GM10266 (cell line): ENCODE measurements around the gene NUDT2.

Experiments used
- DNase-seq: peaks from one replicate; pipeline ENCODE4 v3.0.0; 2012; ENCODE audit errors: extremely low spot score
- TF ChIP-seq, protein P1 (sequence below): IDR thresholded peaks from 2 replicates; pipeline ENCODE4 v1.5.1; 2012; ENCODE audit warnings: mild to moderate bottlenecking, low read depth; ENCODE audit not compliant: control insufficient read depth, insufficient read depth; ENCODE audit errors: missing control alignments

NUDT2 gene

DNA sequence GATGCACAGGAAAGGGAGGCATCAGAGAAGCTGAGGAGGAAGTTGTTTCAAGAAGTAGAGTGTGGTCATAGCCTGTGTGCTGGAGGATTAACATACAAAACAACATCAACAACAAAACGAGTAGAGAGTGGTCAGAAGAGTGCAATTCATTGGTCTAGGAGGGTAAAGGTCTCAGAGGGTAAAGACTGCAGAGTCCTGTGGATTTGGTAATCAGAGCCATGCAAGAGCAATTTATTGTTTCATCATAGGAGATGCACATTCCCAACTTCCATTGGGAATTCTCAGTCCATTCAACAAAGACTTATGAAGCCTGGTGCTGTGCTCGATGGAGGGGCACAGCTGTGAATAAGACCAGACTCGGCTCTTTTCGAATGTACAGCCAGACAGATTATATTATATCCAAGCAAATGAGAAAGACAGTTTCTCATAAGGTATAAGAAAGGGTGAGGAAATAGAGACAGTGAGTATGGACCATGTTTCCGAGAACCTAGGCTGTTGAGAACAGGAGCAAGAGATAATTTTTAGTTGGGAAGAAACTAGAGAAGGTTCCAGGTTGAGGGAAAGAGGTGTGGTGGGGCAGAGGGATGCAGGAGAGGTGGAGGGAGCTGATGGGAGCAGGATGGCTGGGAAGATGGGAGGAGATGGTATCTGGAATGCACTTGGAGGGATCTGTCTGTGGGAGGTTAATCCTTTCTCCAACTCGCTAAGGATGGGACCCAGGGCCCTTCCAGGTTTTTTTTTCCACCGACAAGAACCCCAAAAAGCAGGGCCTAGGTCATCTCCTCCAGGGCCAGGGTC lies 55.2 kb downstream of the NUDT2 start:
- TF ChIP-seq, protein P1, sequence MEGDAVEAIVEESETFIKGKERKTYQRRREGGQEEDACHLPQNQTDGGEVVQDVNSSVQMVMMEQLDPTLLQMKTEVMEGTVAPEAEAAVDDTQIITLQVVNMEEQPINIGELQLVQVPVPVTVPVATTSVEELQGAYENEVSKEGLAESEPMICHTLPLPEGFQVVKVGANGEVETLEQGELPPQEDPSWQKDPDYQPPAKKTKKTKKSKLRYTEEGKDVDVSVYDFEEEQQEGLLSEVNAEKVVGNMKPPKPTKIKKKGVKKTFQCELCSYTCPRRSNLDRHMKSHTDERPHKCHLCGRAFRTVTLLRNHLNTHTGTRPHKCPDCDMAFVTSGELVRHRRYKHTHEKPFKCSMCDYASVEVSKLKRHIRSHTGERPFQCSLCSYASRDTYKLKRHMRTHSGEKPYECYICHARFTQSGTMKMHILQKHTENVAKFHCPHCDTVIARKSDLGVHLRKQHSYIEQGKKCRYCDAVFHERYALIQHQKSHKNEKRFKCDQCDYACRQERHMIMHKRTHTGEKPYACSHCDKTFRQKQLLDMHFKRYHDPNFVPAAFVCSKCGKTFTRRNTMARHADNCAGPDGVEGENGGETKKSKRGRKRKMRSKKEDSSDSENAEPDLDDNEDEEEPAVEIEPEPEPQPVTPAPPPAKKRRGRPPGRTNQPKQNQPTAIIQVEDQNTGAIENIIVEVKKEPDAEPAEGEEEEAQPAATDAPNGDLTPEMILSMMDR = no peak
- DNase-seq = no peak

DNA sequence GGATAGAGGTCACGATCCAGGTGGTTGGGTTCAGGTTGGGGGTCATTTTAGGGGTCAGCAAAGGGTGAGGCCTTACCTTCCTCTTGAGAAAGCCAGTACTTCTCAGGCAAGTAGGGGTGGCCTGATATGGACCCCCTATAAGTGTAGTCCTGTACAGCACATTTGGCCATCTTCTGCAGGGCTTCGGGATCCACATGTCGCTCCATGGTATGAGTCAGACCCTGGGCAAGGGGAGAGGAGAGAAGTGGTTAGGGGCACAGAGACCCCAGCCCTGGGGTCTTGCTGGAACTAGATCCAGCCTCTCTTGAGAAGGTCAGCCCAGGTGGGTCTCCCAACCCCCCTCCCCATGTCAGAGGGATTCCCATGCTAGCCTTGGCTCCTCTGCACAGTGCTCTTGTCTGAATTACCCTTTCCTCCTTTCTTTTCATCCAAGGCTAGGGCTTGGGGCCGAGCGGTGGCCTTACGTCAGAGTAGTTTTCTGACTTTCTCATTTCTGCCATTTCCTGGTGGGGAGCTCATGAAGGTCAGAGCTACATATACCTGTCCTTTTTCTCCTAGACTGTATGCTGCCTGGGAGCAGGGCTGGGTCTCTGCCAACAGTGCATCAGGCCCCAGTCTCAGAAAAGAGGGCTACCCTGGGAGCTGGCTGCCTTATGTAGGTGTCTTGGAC lies 56.3 kb downstream of the NUDT2 start:
- DNase-seq = no peak
- TF ChIP-seq, protein P1 = no peak

DNA sequence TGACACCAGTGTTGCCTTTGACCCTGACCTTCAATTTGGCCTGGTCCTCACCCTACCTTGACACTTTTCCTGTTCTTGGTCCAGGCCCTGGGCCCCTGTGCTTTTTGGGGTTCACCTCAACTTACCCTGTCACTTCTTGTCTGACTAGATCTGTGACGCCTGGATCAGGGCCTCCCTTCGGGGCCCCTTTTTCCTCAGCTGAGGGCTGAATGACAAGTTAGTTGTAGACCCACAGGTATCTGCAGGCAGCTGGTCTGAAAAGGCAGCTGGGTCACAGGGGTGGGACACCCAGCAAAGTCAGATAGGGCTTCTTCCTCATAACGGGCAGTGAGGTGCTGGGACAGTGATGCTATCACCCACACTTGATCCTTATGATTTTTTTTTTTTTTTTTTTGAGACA lies 57.3 kb downstream of the NUDT2 start:
- TF ChIP-seq, protein P1 = no peak
- no peak for DNase-seq

DNA sequence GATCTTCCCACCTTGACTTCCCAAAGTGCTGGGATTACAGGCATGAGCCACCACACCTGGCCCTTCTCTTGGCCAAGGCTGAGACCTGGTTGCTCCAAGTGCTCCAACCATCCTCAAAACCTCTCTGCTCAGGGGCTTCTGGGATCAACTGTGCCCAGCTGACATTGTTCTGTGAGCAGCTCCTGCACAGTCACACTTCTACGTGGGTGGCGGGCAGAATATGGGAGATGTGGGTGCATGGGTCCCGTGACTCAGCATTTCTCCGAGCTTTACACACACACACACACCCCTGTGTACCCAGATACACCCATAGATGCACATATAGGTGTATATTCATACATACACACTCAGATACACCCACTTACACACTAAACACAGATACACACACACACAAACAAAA lies 57.9 kb downstream of the NUDT2 start:
- TF ChIP-seq, protein P1 = no peak
- no peak for DNase-seq

DNA sequence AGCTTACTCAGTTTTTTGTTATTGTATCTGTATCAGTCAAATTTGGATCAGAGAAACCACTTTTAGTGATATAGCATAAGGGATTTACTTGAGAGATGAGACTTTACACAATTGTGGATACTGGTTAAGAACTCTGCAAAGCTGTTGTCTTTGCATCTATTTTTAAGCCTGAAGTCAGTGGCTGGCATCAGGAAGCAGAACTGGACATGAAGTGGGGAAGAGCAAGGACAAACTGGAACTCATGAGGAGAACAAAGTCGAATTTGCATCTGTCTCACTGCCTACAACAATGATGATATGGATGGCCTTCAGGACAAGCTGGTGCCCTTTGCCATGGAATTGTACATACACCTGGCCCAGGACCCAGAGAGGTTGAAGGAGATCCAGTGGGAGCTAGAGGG lies 63.1 kb downstream of the NUDT2 start:
- DNase-seq = no peak
- TF ChIP-seq, protein P1 = no peak
